WTC11 (cell line): ENCODE measurements around the gene LGI4.

Experiments
- AFF4 ChIP-seq: sonication (generic); formaldehyde crosslinking; IDR thresholded peaks from 2 replicates; pipeline ENCODE4 v1.8.1; 2023; ENCODE audit warnings: mild to moderate bottlenecking, missing genetic modification reagents, borderline replicate concordance
- ARID4B ChIP-seq: sonication (generic); formaldehyde crosslinking; IDR thresholded peaks from 2 replicates; pipeline ENCODE4 v1.8.0; 2023; ENCODE audit warnings: missing genetic modification reagents, mild to moderate bottlenecking, borderline replicate concordance
- CREM ChIP-seq: sonication (generic); formaldehyde crosslinking; IDR thresholded peaks from 2 replicates; pipeline ENCODE4 v1.8.1; 2022; ENCODE audit warnings: mild to moderate bottlenecking, missing genetic modification reagents, moderate library complexity
- CTCF ChIP-seq: fragments of 200-600 bp; IDR thresholded peaks from 2 replicates; pipeline ENCODE4 v1.8.0; 2022; ENCODE audit warnings: antibody characterized with exemption
- ERG ChIP-seq: fragments of 250-450 bp; sonication (Bioruptor Pico); IDR thresholded peaks from 2 replicates; pipeline ENCODE4 v1.8.0; 2021; ENCODE audit warnings: mild to moderate bottlenecking
- KAT7 ChIP-seq: sonication (generic); formaldehyde crosslinking; IDR thresholded peaks from 2 replicates; pipeline ENCODE4 v1.8.1; 2023; ENCODE audit warnings: missing genetic modification reagents, mild to moderate bottlenecking, borderline replicate concordance
- TCF7 ChIP-seq: sonication (generic); formaldehyde crosslinking; IDR thresholded peaks from 2 replicates; pipeline ENCODE4 v1.8.0; 2022; ENCODE audit warnings: mild to moderate bottlenecking, low read depth, missing genetic modification reagents, moderate library complexity
- ZBTB21 ChIP-seq: sonication (generic); formaldehyde crosslinking; IDR thresholded peaks from 2 replicates; pipeline ENCODE4 v1.8.1; 2023; ENCODE audit warnings: mild to moderate bottlenecking, missing genetic modification reagents, borderline replicate concordance
- TF ChIP-seq, protein P1 (sequence below): sonication (generic); formaldehyde crosslinking; IDR thresholded peaks from 2 replicates; pipeline ENCODE4 v1.8.0; 2022; ENCODE audit warnings: mild to moderate bottlenecking, missing genetic modification reagents
- TF ChIP-seq, protein P2 (sequence below): sonication (generic); formaldehyde crosslinking; IDR thresholded peaks from 2 replicates; pipeline ENCODE4 v1.8.1; 2023; ENCODE audit warnings: mild to moderate bottlenecking, missing genetic modification reagents, moderate library complexity
- TF ChIP-seq, protein P3 (sequence below): sonication (generic); formaldehyde crosslinking; IDR thresholded peaks from 2 replicates; pipeline ENCODE4 v1.8.1; 2022; ENCODE audit warnings: low read depth, missing genetic modification reagents, borderline replicate concordance

- no peak for TF ChIP-seq AFF4
- TF ChIP-seq CTCF, result no peak
- TF ChIP-seq TCF7, result no peak
- TF ChIP-seq KAT7, result no peak
- TF ChIP-seq ZBTB21 (CRISPR knock-in tag), result no peak
- TF ChIP-seq ARID4B, result no peak
- TF ChIP-seq, protein P1, sequence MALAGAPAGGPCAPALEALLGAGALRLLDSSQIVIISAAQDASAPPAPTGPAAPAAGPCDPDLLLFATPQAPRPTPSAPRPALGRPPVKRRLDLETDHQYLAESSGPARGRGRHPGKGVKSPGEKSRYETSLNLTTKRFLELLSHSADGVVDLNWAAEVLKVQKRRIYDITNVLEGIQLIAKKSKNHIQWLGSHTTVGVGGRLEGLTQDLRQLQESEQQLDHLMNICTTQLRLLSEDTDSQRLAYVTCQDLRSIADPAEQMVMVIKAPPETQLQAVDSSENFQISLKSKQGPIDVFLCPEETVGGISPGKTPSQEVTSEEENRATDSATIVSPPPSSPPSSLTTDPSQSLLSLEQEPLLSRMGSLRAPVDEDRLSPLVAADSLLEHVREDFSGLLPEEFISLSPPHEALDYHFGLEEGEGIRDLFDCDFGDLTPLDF (CRISPR knock-in tag), result no peak
- TF ChIP-seq, protein P2, sequence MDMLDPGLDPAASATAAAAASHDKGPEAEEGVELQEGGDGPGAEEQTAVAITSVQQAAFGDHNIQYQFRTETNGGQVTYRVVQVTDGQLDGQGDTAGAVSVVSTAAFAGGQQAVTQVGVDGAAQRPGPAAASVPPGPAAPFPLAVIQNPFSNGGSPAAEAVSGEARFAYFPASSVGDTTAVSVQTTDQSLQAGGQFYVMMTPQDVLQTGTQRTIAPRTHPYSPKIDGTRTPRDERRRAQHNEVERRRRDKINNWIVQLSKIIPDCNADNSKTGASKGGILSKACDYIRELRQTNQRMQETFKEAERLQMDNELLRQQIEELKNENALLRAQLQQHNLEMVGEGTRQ (CRISPR knock-in tag), result no peak
- no peak for TF ChIP-seq ERG (CRISPR knock-in tag)
- TF ChIP-seq CREM (CRISPR knock-in tag), result no peak
- TF ChIP-seq, protein P3, sequence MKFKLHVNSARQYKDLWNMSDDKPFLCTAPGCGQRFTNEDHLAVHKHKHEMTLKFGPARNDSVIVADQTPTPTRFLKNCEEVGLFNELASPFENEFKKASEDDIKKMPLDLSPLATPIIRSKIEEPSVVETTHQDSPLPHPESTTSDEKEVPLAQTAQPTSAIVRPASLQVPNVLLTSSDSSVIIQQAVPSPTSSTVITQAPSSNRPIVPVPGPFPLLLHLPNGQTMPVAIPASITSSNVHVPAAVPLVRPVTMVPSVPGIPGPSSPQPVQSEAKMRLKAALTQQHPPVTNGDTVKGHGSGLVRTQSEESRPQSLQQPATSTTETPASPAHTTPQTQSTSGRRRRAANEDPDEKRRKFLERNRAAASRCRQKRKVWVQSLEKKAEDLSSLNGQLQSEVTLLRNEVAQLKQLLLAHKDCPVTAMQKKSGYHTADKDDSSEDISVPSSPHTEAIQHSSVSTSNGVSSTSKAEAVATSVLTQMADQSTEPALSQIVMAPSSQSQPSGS (CRISPR knock-in tag), result no peak
These were observed 8.3 kb downstream of the LGI4 start for GRCh38 chr19:35126624-35126959.
